ENCODE results near the gene TMIGD3. TPM values are rescaled to one million over a fixed set of nuclear protein-coding genes. Genes with fewer than 3 reads are reported as not detected.

The TMIGD3 gene
- total and polyA plus RNA-seq, 2 of the 4 experiments (the other 2 are of a cell fraction): under 0.01 to 0.12 TPM

GRCh38 chr1:111471538-111471937, 31.9 kb downstream of the TMIGD3 start:
- H3K4me1 ChIP-seq (ENCODE audit: control insufficient read depth, insufficient read depth, low read length): no peaks in the 10 kb centered on the region
- H2AFZ ChIP-seq (replicated peaks; ENCODE audit: low read length, poor library complexity): no peak overlapping the region
- no peak overlapping the region for H3K56ac ChIP-seq (ENCODE audit: extremely low read depth, insufficient read depth, low read length)
- H2BK15ac ChIP-seq (ENCODE audit: low read depth, low read length): no peak overlapping the region
- ChIA-PET POLR2A (ENCODE audit: unreplicated experiment) (no interaction called here), CTCF (no interaction called here)
- H4K5ac ChIP-seq (ENCODE audit: low read depth, low read length): no peak overlapping the region
- no peak overlapping the region for H4K91ac ChIP-seq (ENCODE audit: insufficient read depth, low read depth, low read length)
- H3K9ac ChIP-seq (ENCODE audit: low read depth, low read length): no peak overlapping the region
- dilution Hi-C loops (cut with HindIII; ENCODE audit: low sequenced_read_pairs, unreplicated experiment): loop anchor here (25.0 kb wide), 1 partner anchor 291 kb away; the partner anchor contains the start of gene DDX20
- H2AK5ac ChIP-seq (ENCODE audit: low read depth, low read length): no peak overlapping the region
- H2BK120ac ChIP-seq (ENCODE audit: low read depth, low read length): no peak overlapping the region
- no peak overlapping the region for H2BK5ac ChIP-seq (ENCODE audit: low read depth, low read length, poor library complexity, severe bottlenecking)
- no peaks in the 10 kb centered on the region for H3K79me1 ChIP-seq (ENCODE audit: low read depth in 1 of 2, low read length in 2 of 2)
- TF ChIP-seq NFE2L2 (IDR thresholded peaks at IDR 0.05; ENCODE audit: low read depth, low read length) (no peak), FOS (IDR thresholded peaks at IDR 0.05; ENCODE audit: low read depth, low read length) (no peak), CHD1 (IDR thresholded peaks at IDR 0.05; ENCODE audit: low read depth, low read length) (no peak), CEBPB (IDR thresholded peaks at IDR 0.05; ENCODE audit: low read depth, low read length) (no peak), BHLHE40 (IDR thresholded peaks at IDR 0.05; ENCODE audit: low read depth, low read length) (no peak), CTCF (conservative IDR thresholded peaks at IDR 0.05; ENCODE audit: low read depth, low read length) (no peak), MAFK (IDR thresholded peaks at IDR 0.05; ENCODE audit: low read depth, low read length) (no peak), USF2 (IDR thresholded peaks at IDR 0.05; ENCODE audit: low read depth, low read length) (no peak), RFX5 (IDR thresholded peaks at IDR 0.05; ENCODE audit: low read depth, low read length) (no peak), RCOR1 (IDR thresholded peaks at IDR 0.05; ENCODE audit: insufficient replicate concordance, low read length) (no peak), POLR2A (IDR thresholded peaks at IDR 0.05; ENCODE audit: low read depth, low read length) (no peak), MAZ (IDR thresholded peaks at IDR 0.05; ENCODE audit: borderline replicate concordance, low read depth, low read length) (no peak), RAD21 (IDR thresholded peaks at IDR 0.05; ENCODE audit: low read length) (no peak), MXI1 (IDR thresholded peaks at IDR 0.05; ENCODE audit: borderline replicate concordance, low read depth, low read length) (no peak), SMC3 (IDR thresholded peaks at IDR 0.05; ENCODE audit: low read depth, low read length) (no peak), ELK1 (IDR thresholded peaks at IDR 0.05; ENCODE audit: borderline replicate concordance, low read depth, low read length) (no peak)
- H3K4me2 ChIP-seq (ENCODE audit: low read depth, low read length): no peak overlapping the region
- H3K18ac ChIP-seq (ENCODE audit: low read depth, low read length): no peak overlapping the region
- H3K14ac ChIP-seq (replicated peaks; ENCODE audit: low read depth, low read length): no peak overlapping the region
- no peaks in the 10 kb centered on the region for H3K9me3 ChIP-seq (ENCODE audit: control insufficient read depth, insufficient read depth, low read length)
- BruUV-seq (replicated peaks): no TSS peak
- peaks cover 11% of the 10 kb centered on the region for H3K36me3 ChIP-seq (ENCODE audit: control insufficient read depth, insufficient read depth, low read length)
- no peak overlapping the region for H2AK9ac ChIP-seq (replicated peaks; ENCODE audit: low read depth, low read length, poor library complexity)
- intact Hi-C loops (cut with micrococcal nuclease): no loop called here
- H3K27ac ChIP-seq (ENCODE audit: insufficient read depth, low read length): no peak overlapping the region
- no peaks in the 10 kb centered on the region for H4K20me1 ChIP-seq (ENCODE audit: insufficient read depth, low read length)
- WGBS, 2 experiments (ENCODE audit: extremely low coverage in 2 of 2, insufficient read length in 1 of 2): no CpG with 5 or more reads among the region's 3 CpGs
- DNase-seq (no peak), ATAC-seq (ENCODE audit: low read depth) (no peak)
- H3K4me3 ChIP-seq (ENCODE audit: insufficient read depth, low read depth, low read length): no peak overlapping the region
- no peak overlapping the region for H2BK20ac ChIP-seq (ENCODE audit: low read depth, low read length)
- no peak overlapping the region for H3K23ac ChIP-seq (ENCODE audit: low read depth, low read length)
- no peak overlapping the region for H3K4ac ChIP-seq (ENCODE audit: low read depth, low read length)
- H3K9me1 ChIP-seq (ENCODE audit: insufficient read depth, low read length): no peaks in the 10 kb centered on the region
- in situ Hi-C loops (cut with MboI; ENCODE audit: low sequenced_read_pairs): no loop called here
- H4K8ac ChIP-seq (ENCODE audit: low read depth in 2 of 2, low read length in 2 of 2): no peak overlapping the region
- no peaks in the 10 kb centered on the region for H3K27me3 ChIP-seq (ENCODE audit: control insufficient read depth, insufficient read depth, low read length)
